GM21825 (cell line): Measurements from ENCODE around the gene MYO5B.

Source experiments
- ATAC-seq: cut with Tn5 transposase; IDR thresholded peaks from one replicate; pipeline ENCODE4 v1.9.1; 2021; ENCODE audit warnings: mild to moderate bottlenecking, moderate library complexity; ENCODE audit not compliant: unreplicated experiment

The MYO5B gene

DNA sequence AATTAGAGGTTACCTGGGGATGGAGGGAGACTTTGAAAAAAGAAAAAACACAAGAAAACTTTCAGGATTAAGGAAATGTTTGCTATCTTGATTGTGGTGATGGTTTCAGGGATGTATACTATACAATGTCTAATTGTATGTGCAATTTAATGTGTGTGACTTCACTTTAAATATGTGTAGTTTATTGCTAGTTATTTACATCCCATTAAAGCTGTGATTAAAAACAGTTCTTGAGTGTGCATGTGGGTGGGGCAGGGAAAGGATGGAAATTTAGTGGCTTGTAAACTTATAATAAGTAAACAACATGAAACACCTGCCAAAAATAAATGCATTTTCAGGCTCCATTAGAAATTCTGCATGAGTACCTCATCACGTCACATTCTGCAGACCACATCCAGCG is 167.0 kb downstream of the MYO5B start:
- no peak for ATAC-seq

- ATAC-seq: no peak
Observed at GRCh38 chr18:50024466-50024865, 170.5 kb downstream of the MYO5B start.

DNA sequence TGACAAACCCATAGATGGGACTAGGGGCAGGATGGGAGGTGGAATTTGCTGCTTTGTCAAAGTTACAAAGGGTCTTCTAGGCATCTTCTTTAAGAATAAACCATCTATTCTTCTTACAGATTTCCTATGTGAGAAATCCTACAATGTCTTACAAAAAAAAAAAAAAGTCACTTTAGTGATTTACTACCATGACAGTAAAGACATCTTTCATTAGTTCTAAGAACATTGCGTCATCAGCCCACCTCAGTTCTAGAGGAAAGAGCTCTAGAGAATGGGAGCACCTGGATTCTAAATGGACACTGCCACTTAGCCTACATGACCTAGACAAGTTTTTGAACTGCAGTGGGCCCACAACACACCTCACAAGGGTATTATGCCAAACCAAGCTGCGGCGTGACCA is 172.0 kb downstream of the MYO5B start:
- ATAC-seq: no peak

GRCh38 chr18:50014606-50015005 is 180.3 kb downstream of the MYO5B start:
- ATAC-seq: no peak

DNA sequence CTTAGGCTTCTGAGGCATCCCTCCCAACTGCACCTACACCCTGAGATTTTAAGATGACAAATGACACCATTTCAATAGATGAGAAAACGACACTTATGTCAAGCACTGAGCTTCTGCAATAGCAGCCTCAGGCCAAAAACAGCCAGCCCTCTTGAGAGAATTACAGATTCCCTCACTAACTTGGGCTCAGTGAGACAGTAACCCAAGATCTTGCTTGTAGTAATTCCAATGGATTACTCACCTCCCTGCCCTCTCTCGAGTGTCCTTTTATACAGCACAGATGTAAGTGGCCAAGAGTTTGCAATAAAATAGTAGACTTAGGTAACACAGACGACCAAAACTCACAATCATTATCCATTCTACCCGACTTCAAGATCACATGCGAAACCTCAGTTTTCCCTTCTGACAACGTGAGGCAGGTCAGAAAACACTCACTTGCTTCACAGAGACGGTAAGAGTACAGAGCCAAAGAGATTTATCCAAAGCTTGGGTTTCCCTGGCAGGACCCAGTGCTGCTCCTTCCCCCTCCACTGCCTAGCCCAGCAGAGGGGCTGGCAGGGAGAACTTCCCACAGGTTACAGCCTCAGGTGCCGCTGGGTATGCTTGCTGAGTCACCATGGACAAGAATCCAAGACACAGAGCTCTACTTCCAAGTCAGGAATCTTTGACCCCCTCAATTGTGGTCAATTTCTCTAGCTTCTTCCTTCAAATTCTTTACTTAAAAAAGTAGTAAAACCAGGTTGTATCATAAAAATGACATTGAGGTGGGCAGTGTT is 181.4 kb downstream of the MYO5B start:
- no peak for ATAC-seq

DNA sequence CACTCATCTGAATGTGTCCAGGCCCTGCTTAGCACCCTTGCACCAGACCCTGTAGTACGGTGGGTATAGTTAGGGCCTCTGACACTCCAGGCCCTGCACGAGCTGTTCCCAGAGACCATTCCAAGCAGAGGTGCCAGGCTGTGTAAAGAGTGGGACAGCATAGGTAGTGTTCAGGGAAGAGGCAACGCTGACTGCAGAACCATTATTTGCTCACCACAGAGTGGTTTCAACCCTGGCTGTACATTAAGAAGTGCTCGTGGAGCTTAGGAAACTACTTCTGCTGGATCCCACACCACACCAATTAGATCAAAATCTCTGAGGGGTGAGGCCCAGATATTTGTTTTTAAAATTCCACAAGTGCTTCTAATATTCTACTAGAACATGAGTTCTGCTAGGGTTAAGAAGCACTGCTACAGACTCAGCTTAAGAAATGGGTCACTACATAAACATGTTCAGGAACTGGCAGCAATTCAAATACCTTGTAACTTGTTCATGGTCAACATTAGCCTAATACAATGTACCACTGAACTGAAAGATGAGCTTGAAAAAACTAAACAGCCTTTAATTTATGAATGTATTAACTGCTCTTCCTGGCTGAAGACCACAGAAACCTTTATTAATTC is 183.0 kb downstream of the MYO5B start:
- ATAC-seq: no peak

DNA sequence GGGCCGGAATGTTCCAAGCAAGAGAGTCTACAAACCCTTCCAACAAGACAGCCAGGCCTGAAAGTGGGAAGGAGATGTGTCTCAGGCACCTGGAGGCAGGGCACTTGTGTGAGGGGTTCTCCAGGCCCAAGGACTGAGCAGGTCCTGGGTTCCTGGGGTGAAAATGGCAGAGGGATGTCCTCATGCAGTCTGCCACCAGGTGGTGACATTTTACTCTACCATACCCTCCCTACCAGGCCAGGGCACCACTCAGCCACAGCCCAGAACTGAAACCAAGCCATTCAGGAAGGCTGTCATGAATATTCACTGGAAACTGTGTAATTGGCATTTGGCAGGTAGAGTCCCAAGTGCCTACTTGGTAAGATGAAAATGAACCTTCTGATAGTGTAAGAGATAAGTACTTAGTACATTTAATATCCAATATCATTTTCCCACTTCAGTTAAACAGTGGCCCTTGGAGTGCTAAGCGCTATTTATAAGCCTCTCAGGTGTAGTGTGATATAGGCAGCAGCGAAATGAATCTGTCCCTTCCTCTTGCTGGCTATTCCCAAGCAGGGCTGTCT is 185.1 kb downstream of the MYO5B start:
- ATAC-seq: peak; percentile 79

DNA sequence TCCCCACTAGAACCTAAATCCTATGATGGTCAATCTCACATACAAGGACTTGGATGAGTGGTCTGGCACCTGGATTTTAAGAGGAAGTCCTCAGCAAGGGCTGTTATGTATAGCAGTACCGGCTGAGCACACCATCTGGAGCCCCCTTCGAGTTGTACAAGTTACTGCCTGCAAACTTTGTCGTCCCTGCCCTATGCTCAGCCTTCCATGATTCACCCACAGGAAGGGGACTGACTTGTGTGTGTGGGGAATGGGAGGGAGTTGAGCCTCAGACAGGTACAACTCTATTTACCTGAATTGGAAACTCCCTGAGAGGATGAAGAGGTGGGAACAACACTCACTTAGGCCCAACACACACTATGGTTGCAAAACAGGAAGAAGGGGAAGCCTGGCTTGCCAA is 186.6 kb downstream of the MYO5B start:
- ATAC-seq: no peak

GRCh38 chr18:50006470-50007046 is 188.4 kb downstream of the MYO5B start:
- no peak for ATAC-seq

DNA sequence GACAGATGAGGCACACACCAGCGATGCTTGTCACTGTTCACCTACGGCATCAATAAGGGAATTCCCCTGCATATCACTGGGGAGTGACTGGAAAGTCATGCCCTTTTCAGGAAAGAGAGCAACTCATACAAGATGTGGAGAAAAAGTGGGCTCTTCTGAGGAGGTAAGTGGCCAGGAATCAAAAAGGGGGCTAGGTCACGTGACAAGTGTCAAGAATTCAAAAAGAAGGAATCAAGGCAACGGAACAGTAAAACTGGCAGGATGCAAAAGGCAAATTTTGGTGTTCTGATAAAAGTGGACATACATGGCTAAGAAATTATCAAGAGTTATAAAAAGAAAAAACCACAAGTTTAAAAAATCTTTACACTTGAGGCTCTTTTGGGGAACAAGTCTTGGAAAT is 190.9 kb downstream of the MYO5B start:
- no peak for ATAC-seq

DNA sequence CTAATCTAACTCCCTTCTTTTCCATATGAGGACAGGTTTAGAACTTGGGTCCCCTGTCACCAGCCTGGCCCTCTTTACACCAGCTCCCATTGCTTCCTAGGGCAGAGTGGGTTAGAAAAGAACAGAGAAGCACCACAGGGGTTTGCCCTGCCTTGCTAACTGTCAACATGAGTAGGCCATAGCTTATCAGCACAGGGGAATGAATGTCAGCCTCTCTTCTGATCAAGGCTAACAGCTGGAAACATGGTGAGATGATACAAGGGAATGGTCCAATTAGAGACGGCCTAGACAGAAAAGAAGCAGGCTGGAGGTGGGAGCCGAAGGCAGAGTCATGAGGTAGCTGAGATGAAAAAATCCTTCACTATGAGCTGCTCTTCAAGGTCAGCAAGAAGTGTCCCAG is 192.2 kb downstream of the MYO5B start:
- no peak for ATAC-seq

- no peak for ATAC-seq
Observed at GRCh38 chr18:50000227-50000626, 194.7 kb downstream of the MYO5B start.

DNA sequence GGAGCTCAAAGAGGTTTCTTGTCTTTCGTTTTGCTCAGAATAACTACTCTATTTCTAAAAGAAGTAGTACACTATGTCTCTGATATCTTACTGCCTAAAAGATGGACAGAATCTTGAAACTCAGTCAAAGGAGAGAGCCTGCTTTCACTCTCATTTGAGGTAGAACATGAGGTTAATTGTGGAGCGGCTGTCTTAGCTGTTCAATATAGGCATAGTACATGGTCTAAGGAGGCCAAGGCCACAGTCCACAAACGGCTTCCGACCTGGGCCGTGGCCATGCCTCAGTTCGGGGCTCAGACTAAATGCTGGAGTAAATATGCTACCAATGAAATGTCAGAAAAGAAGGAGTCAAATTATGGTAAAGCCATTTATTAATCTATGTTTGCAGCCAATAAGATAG is 195.8 kb downstream of the MYO5B start:
- no peak for ATAC-seq

DNA sequence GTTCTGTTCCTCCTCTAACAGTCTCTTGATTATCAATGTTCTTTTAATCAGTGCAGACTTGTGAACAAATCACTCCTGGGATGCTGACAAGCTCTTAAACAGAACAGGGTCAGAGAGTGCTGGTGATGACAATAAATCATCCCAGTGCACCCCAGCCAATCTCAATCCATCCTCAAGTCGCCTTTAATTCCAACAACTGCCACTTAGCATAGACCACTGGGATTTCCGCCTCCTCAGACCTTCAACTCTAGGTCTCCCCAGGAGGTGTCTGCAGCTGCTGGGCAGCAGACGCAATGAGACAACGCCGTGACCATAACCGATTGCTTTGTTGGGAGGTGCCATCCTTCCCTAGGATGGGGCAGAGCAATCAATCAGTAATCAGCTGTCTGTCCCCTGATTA is 197.4 kb downstream of the MYO5B start:
- ATAC-seq: no peak

- no peak for ATAC-seq
Observed at GRCh38 chr18:49994410-49994809, 200.5 kb downstream of the MYO5B start.

DNA sequence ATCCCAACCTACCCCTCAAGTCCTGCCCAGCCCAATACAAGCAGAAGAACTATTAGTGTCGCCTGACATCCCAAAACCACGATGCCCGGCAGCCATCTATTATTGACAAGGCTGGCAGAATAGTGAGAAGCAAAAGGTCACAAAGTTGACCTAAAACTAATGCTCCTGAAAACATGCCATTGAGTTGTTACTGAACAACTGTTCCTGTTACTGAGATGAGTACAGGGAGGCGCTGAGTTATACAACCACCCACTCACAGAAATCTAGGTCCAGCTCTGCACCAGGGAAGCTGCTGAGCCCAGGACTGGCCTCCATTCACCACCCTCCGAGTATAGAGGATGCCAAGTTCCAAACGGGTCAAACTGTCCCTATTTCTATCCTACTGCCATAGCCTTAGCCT is 201.6 kb downstream of the MYO5B start:
- ATAC-seq: no peak

DNA sequence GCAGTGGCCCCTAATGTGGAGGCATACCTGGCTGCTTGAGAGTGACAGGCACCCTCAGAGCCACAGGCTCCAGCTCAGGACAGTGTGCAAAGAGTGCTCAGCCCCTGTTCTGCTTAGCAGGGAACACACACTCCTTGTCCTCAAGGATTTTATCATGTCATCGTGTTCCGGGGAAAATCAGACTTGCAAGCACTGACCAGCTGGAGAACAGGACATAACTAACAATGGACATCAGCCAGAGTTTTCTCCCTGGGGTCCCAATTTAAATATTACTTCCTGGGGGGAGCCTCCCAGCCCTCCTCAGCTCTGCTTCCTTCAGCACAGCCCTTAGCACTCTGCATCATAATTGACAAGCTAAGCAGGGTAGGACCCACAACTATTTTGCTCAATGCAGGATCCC is 206.2 kb downstream of the MYO5B start:
- no peak for ATAC-seq

- ATAC-seq: no peak
Observed at GRCh38 chr18:49988101-49988500, 206.8 kb downstream of the MYO5B start.

DNA sequence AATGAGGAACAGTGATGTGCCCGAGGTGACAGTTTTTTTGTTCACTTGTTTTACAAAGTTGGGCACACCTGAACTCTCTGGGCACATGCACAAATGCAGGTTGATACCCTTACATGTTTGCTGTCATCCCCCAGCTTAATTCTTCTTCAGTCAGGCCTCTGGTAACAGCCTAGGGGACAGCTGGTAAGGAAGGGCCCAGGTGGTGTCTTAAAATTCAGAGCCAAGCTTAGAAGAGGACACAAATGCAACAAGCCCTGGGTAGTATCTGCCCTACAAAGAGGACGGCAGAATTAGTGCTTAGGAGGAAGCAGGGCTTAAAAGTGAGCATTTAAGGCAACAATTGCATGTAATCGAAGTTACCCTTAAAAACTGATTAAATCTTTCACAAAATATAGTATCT is 209.7 kb downstream of the MYO5B start:
- ATAC-seq: no peak

DNA sequence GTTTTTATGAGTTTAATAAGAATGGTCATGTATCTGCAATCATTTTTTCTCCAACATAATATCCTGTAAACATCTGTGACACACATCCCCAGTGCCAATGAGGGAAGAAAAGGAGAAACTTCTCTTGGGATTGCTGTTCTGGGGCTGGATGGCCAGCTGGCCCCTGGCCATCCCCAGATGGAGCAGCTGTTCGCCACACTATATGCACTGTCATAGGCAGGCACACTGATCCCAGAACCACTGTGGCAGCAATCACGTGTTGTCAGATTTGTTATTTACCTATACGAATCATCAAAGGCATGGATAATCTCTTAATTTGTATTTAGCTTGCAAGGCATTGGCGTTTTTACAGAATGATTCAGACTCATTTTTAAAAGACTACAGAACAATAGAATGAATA is 214.1 kb downstream of the MYO5B start:
- no peak for ATAC-seq

GRCh38 chr18:49976795-49977560 is 218.0 kb downstream of the MYO5B start:
- no peak for ATAC-seq
